Adrenal gland (tissue), 5 donors: Measurements from ENCODE around the gene OGFOD1.

Experiments used
- CTCF ChIP-seq, 6 experiments: fragments of 450-650 bp in 4 of 6; fragments of 200-600 bp in 2 of 6; sonication (generic) in 1 of 6; IDR thresholded peaks; 1 replicate in 5 of 6; 2 replicates in 1 of 6; pipeline versions ENCODE4 v1.5.1 to v1.8.0; 2016 to 2021; ENCODE audit warnings: antibody characterized with exemption in 6 of 6, mild to moderate bottlenecking in 2 of 6, moderate library complexity in 1 of 6
- POLR2A ChIP-seq, 2 donors: fragments of 450-650 bp; IDR thresholded peaks; one replicate each; pipeline ENCODE4 v1.6.1; 2017; ENCODE audit warnings: antibody characterized with exemption in 2 of 2, mild to moderate bottlenecking in 2 of 2, moderate library complexity in 1 of 2
- donor health status: DM: no; HTN: no; CAD: no.

GRCh38 chr16:56517206-56517605 is 65.9 kb downstream of the OGFOD1 start:
- TF ChIP-seq CTCF (IDR thresholded peaks at IDR 0.05) (no peak), POLR2A (IDR thresholded peaks at IDR 0.05) (no peak)
